Naive thymus-derived CD4-positive, alpha-beta T cell (primary cell): Measurements from ENCODE around the gene SLC26A8. TPM values are rescaled to one million over a fixed set of nuclear protein-coding genes. Genes with fewer than 3 reads are reported as not detected.
A peak's percentile ranks its signal among the peaks of the same experiment; 100 is the strongest.

ENCODE experiments used
- ATAC-seq: fragments of 150-1000 bp; cut with Tn5 transposase; 2 replicates; pipeline ENCODE4 v1.10.0; 2021; ENCODE audit warnings: mild to moderate bottlenecking, moderate library complexity
- CTCF ChIA-PET: fragments of 350-600 bp; sonication (Branson Sonifier 250); formaldehyde crosslinking; loops from one replicate; lab custom pipeline; 2021; ENCODE audit warnings: antibody characterized with exemption; lab: Charles Lee
- POLR2A ChIA-PET: fragments of 350-600 bp; sonication (Branson Sonifier 250); formaldehyde crosslinking; loops from one replicate; lab custom pipeline; 2021; ENCODE audit warnings: antibody characterized with exemption, inconsistent platforms; lab: Charles Lee
- DNase-seq, 9 donors: peaks; one replicate each; pipeline versions ENCODE4 v3.0.0 to v3.0.0-alpha.2; 2020 to 2022; ENCODE audit warnings: mixed read lengths in 1 of 9
- H3K27ac ChIP-seq: one replicate; pipeline ENCODE4 v1.7.0; 2013; ENCODE audit warnings: mild to moderate bottlenecking, low read depth, low read length, moderate library complexity
- H3K27me3 ChIP-seq, 2 donors: one replicate each; pipeline ENCODE4 v1.7.0; 2013; ENCODE audit warnings: low read length in 2 of 2, mild to moderate bottlenecking in 2 of 2, moderate library complexity in 2 of 2; ENCODE audit not compliant: control insufficient read depth in 2 of 2, insufficient read depth in 2 of 2
- H3K36me3 ChIP-seq, 3 experiments: 1 replicate in 2 of 3; 2 replicates in 1 of 3; pipeline ENCODE4 v1.7.0; 2013; ENCODE audit warnings: low read length in 3 of 3, mild to moderate bottlenecking in 3 of 3, moderate library complexity in 1 of 3; ENCODE audit not compliant: insufficient read depth in 3 of 3, control insufficient read depth in 2 of 3
- H3K4me1 ChIP-seq, 2 donors: one replicate each; pipeline ENCODE4 v1.7.0; 2013; ENCODE audit warnings: low read length in 2 of 2, mild to moderate bottlenecking in 2 of 2, moderate library complexity in 1 of 2; ENCODE audit not compliant: control insufficient read depth in 2 of 2, insufficient read depth in 2 of 2
- H3K4me3 ChIP-seq: 2 replicates; pipeline ENCODE4 v1.7.0; 2013; ENCODE audit warnings: mild to moderate bottlenecking, low read length
- H3K9me3 ChIP-seq, 3 experiments: 1 replicate in 2 of 3; 2 replicates in 1 of 3; pipeline ENCODE4 v1.7.0; 2013; ENCODE audit warnings: low read length in 3 of 3; ENCODE audit not compliant: control insufficient read depth in 2 of 3
- H3K27ac Mint-ChIP-seq, 9 donors: one replicate each; pipeline ENCODE4 v1.8.0; 2020 to 2022; ENCODE audit warnings: mixed read lengths in 9 of 9, mild to moderate bottlenecking in 8 of 9, moderate library complexity in 5 of 9, inconsistent platforms in 2 of 9
- H3K27me3 Mint-ChIP-seq, 5 donors: one replicate each; pipeline ENCODE4 v1.8.0; 2021 to 2022; ENCODE audit warnings: mixed read lengths in 5 of 5, mild to moderate bottlenecking in 1 of 5
- H3K36me3 Mint-ChIP-seq, 5 donors: one replicate each; pipeline ENCODE4 v1.8.0; 2020 to 2022; ENCODE audit warnings: mixed read lengths in 5 of 5, mild to moderate bottlenecking in 3 of 5, inconsistent platforms in 1 of 5
- H3K4me1 Mint-ChIP-seq, 7 donors: one replicate each; pipeline ENCODE4 v1.8.0; 2020 to 2022; ENCODE audit warnings: mixed read lengths in 7 of 7, mild to moderate bottlenecking in 3 of 7, inconsistent platforms in 1 of 7
- H3K4me3 Mint-ChIP-seq, 10 donors: one replicate each; pipeline ENCODE4 v1.8.0; 2020 to 2022; ENCODE audit warnings: mild to moderate bottlenecking in 10 of 10, mixed read lengths in 10 of 10, moderate library complexity in 6 of 10, inconsistent platforms in 2 of 10
- H3K9me3 Mint-ChIP-seq, 11 donors: one replicate each; pipeline ENCODE4 v1.8.0; 2020 to 2022; ENCODE audit warnings: mixed read lengths in 11 of 11, mild to moderate bottlenecking in 4 of 11, inconsistent platforms in 1 of 11, moderate library complexity in 1 of 11
- intact Hi-C, 2 donors: fragments of 100-400 bp; cut with micrococcal nuclease; formaldehyde crosslinking; loops; one replicate each; pipeline ENCODE4 v1.15.1; 2023
- polyA plus RNA-seq, 2 donors: library from polyadenylated mRNA; unstranded; fragments of 300-500 nt; fragmentation: Illumina TruSeq; gene quantifications; one replicate each; pipeline ENCODE4 v1.2.3, GENCODE V29; 2021
- total RNA-seq, 6 experiments: library from RNA in 5 of 6; stranded (reverse) in 5 of 6; gene quantifications; 1 replicate in 5 of 6; 2 replicates in 1 of 6; pipeline ENCODE4 v1.2.3 and lab custom pipeline; 2021 to 2026

Gene SLC26A8
- total and polyA plus RNA-seq, 7 experiments from 2014 or later, result 0.27 to 0.66 TPM; not detected in 5

- Histone ChIP-seq H3K4me1 (peaks cover 7 to 15% of the 10 kb centered on the region in 2 donors), H3K36me3 (peaks cover 0 to 25% (median 11%) of the 10 kb centered on the region in 3 experiments), H3K27ac (no peak overlapping the region), H3K27me3 (no peaks in the 10 kb centered on the region), H3K9me3 (no peaks in the 10 kb centered on the region), H3K4me3 (no peak overlapping the region)
- Mint-ChIP-seq H3K27me3 (no peaks in the 10 kb centered on the region), H3K9me3 (no peaks in the 10 kb centered on the region), H3K36me3 (peaks cover 0 to 20% (median 12%) of the 10 kb centered on the region in 5 donors), H3K4me1 (peaks cover 5 to 47% (median 24%) of the 10 kb centered on the region in 7 donors), H3K4me3 (peak overlapping the region in 1 of 10 donors; percentile 24), H3K27ac (peak overlapping the region in 2 of 9 donors; percentile 8 to 84)
- CTCF ChIA-PET, result interaction anchor here (1.2 kb wide), 1 partner anchor 40 kb away, joined by 9 read pairs; no protein-coding TSS in a partner anchor
- no peak for DNase-seq
- POLR2A ChIA-PET, result interaction anchor here (1.2 kb wide), 1 partner anchor 26 kb away, joined by 3 read pairs; no protein-coding TSS in a partner anchor
- ATAC-seq, result no peak
- intact Hi-C loops, result loop anchor here in 1 of 2 donors (2.0 kb wide), 1 partner anchor 14 kb away; no protein-coding TSS in a partner anchor
Observed at GRCh38 chr6:36054956-36055355, 30.5 kb upstream of the SLC26A8 start.

- no peak overlapping the region for H3K27ac ChIP-seq
- H3K9me3 ChIP-seq, result no peaks in the 10 kb centered on the region
- Mint-ChIP-seq H3K27me3 (no peaks in the 10 kb centered on the region), H3K4me1 (peaks cover 5 to 43% (median 22%) of the 10 kb centered on the region in 7 donors), H3K27ac (peak overlapping the region in 1 of 9 donors; percentile 8), H3K36me3 (peaks cover 0 to 15% (median 6%) of the 10 kb centered on the region in 5 donors), H3K4me3 (no peak overlapping the region), H3K9me3 (no peaks in the 10 kb centered on the region)
- no peak overlapping the region for H3K4me3 ChIP-seq
- peaks cover 11 to 20% of the 10 kb centered on the region in 2 donors for H3K4me1 ChIP-seq
- ATAC-seq (no peak), DNase-seq (no peak)
- intact Hi-C loops, result loop anchor here in 1 of 2 donors (2.0 kb wide), 1 partner anchor 14 kb away; no protein-coding TSS in a partner anchor
- H3K27me3 ChIP-seq, result no peaks in the 10 kb centered on the region
- CTCF ChIA-PET, result no interaction called here
- peaks cover 0 to 20% (median 5%) of the 10 kb centered on the region in 3 experiments for H3K36me3 ChIP-seq
- POLR2A ChIA-PET, result interaction anchor here (0.9 kb wide), 1 partner anchor 26 kb away, joined by 4 read pairs; no protein-coding TSS in a partner anchor
Observed at GRCh38 chr6:36054415-36054814, 30.0 kb upstream of the SLC26A8 start.

GRCh38 chr6:36053878-36054277 is 29.4 kb upstream of the SLC26A8 start:
- DNase-seq, result no peak
- Histone ChIP-seq H3K36me3 (peaks cover 0 to 16% (median 5%) of the 10 kb centered on the region in 3 experiments), H3K27ac (no peak overlapping the region), H3K9me3 (no peaks in the 10 kb centered on the region), H3K27me3 (no peaks in the 10 kb centered on the region), H3K4me3 (no peak overlapping the region), H3K4me1 (peaks cover 16 to 25% of the 10 kb centered on the region in 2 donors)
- peaks cover 5 to 40% (median 22%) of the 10 kb centered on the region in 7 donors for H3K4me1 Mint-ChIP-seq
- ChIA-PET POLR2A (interaction anchor here (0.5 to 0.9 kb wide), 2 partner anchors 25 to 291 kb away, joined by 3 to 4 read pairs; no protein-coding TSS in a partner anchor), CTCF (no interaction called here)
- no peaks in the 10 kb centered on the region for H3K9me3 Mint-ChIP-seq
- H3K4me3 Mint-ChIP-seq, result no peak overlapping the region
- no peak overlapping the region for H3K27ac Mint-ChIP-seq
- no peak for ATAC-seq
- no peaks in the 10 kb centered on the region for H3K27me3 Mint-ChIP-seq
- H3K36me3 Mint-ChIP-seq, result peaks cover 0 to 12% (median 4%) of the 10 kb centered on the region in 5 donors
- intact Hi-C loops, result loop anchor here in 1 of 2 donors (2.0 kb wide), 1 partner anchor 15 kb away; no protein-coding TSS in a partner anchor

- intact Hi-C loops, result no loop called here
- H3K27ac Mint-ChIP-seq, result no peak overlapping the region
- no peaks in the 10 kb centered on the region for H3K27me3 ChIP-seq
- H3K27ac ChIP-seq, result no peak overlapping the region
- POLR2A ChIA-PET, result no interaction called here
- no peaks in the 10 kb centered on the region for H3K9me3 ChIP-seq
- peaks cover 8 to 33% (median 23%) of the 10 kb centered on the region in 7 donors for H3K4me1 Mint-ChIP-seq
- H3K4me1 ChIP-seq, result peaks cover 22 to 31% of the 10 kb centered on the region in 2 donors
- H3K9me3 Mint-ChIP-seq, result peaks cover 0 to 2% (median 0%) of the 10 kb centered on the region in 11 donors
- H3K27me3 Mint-ChIP-seq, result no peaks in the 10 kb centered on the region
- ATAC-seq (no peak), DNase-seq (no peak)
- H3K4me3 ChIP-seq, result no peak overlapping the region
- CTCF ChIA-PET, result interaction anchor here (0.8 to 1.6 kb wide), 3 partner anchors 23 to 43 kb away, joined by 3 to 5 read pairs (median 4); partner anchors contain the start of gene MAPK14
- peaks cover 0 to 16% (median 5%) of the 10 kb centered on the region in 3 experiments for H3K36me3 ChIP-seq
- H3K4me3 Mint-ChIP-seq, result no peak overlapping the region
- H3K36me3 Mint-ChIP-seq, result peaks cover 0 to 14% (median 3%) of the 10 kb centered on the region in 5 donors
Observed at GRCh38 chr6:36052097-36052496, 27.7 kb upstream of the SLC26A8 start.

GRCh38 chr6:36050947-36051710 is 26.7 kb upstream of the SLC26A8 start:
- ChIA-PET CTCF (interaction anchor here (1.4 to 1.6 kb wide), 2 partner anchors 22 to 44 kb away, joined by 4 to 5 read pairs; no protein-coding TSS in a partner anchor), POLR2A (interaction anchor here (0.8 kb wide), 1 partner anchor 8 kb away, joined by 3 read pairs; no protein-coding TSS in a partner anchor)
- intact Hi-C loops, result no loop called here
- Mint-ChIP-seq H3K4me3 (no peak overlapping the region), H3K27me3 (no peaks in the 10 kb centered on the region), H3K27ac (no peak overlapping the region), H3K9me3 (peaks cover 0 to 5% (median 0%) of the 10 kb centered on the region in 11 donors), H3K36me3 (peaks cover 0 to 10% (median 7%) of the 10 kb centered on the region in 5 donors), H3K4me1 (peaks cover 9 to 30% (median 21%) of the 10 kb centered on the region in 7 donors)
- DNase-seq (no peak), ATAC-seq (no peak)
- H3K9me3 ChIP-seq, result no peaks in the 10 kb centered on the region
- H3K4me1 ChIP-seq, result peaks cover 22 to 31% of the 10 kb centered on the region in 2 donors
- peaks cover 0 to 16% (median 5%) of the 10 kb centered on the region in 3 experiments for H3K36me3 ChIP-seq
- no peak overlapping the region for H3K4me3 ChIP-seq
- no peak overlapping the region for H3K27ac ChIP-seq
- no peaks in the 10 kb centered on the region for H3K27me3 ChIP-seq

GRCh38 chr6:36050305-36050704 is 25.9 kb upstream of the SLC26A8 start:
- H3K4me1 Mint-ChIP-seq, result peaks cover 9 to 30% (median 18%) of the 10 kb centered on the region in 7 donors
- intact Hi-C loops, result no loop called here
- H3K27ac Mint-ChIP-seq, result no peak overlapping the region
- peaks cover 0 to 5% (median 0%) of the 10 kb centered on the region in 11 donors for H3K9me3 Mint-ChIP-seq
- Histone ChIP-seq H3K9me3 (no peaks in the 10 kb centered on the region), H3K27me3 (no peaks in the 10 kb centered on the region), H3K36me3 (peaks cover 0 to 16% (median 5%) of the 10 kb centered on the region in 3 experiments), H3K4me3 (no peak overlapping the region), H3K4me1 (peaks cover 22 to 31% of the 10 kb centered on the region in 2 donors), H3K27ac (no peak overlapping the region)
- H3K36me3 Mint-ChIP-seq, result peaks cover 0 to 8% (median 7%) of the 10 kb centered on the region in 5 donors
- no peak for ATAC-seq
- peak in 1 of 9 donors; percentile 7 for DNase-seq
- CTCF ChIA-PET, result no interaction called here
- no peak overlapping the region for H3K4me3 Mint-ChIP-seq
- POLR2A ChIA-PET, result no interaction called here
- H3K27me3 Mint-ChIP-seq, result no peaks in the 10 kb centered on the region
